Fibroblast of the conjunctiva (primary cell): ENCODE data around the gene CACNA2D4.
"Not testable (repeated sequence)": the region's sequence is repeated elsewhere in the genome, so short reads cannot be mapped to it uniquely, and the experiment has no call there.

ENCODE experiments used
- DNase-seq: peaks from one replicate; pipeline ENCODE4 v3.0.0-alpha.2; 2010; ENCODE audit warnings: low read depth

Gene CACNA2D4

GRCh38 chr12:1832801-1833595 is 85.5 kb downstream of the CACNA2D4 start:
- DNase-seq, result no peak

GRCh38 chr12:1830981-1831963 is 87.2 kb downstream of the CACNA2D4 start:
- DNase-seq, result no peak

- no peak for DNase-seq
These were observed 88.0 kb downstream of the CACNA2D4 start for GRCh38 chr12:1830401-1830845.

GRCh38 chr12:1829306-1829900 is 89.0 kb downstream of the CACNA2D4 start:
- DNase-seq, result no peak

- no peak for DNase-seq
These were observed 89.6 kb downstream of the CACNA2D4 start for GRCh38 chr12:1828856-1829255.

GRCh38 chr12:1827826-1828805 is 90.3 kb downstream of the CACNA2D4 start:
- no peak for DNase-seq

GRCh38 chr12:1826867-1827705 is 91.4 kb downstream of the CACNA2D4 start:
- no peak for DNase-seq

- no peak for DNase-seq
These were observed 92.1 kb downstream of the CACNA2D4 start for GRCh38 chr12:1826401-1826800.

GRCh38 chr12:1825382-1826102 is 92.9 kb downstream of the CACNA2D4 start:
- no peak for DNase-seq

- DNase-seq, result no peak
These were observed 95.2 kb downstream of the CACNA2D4 start for GRCh38 chr12:1823237-1823636.

GRCh38 chr12:1822699-1823098 is 95.8 kb downstream of the CACNA2D4 start:
- no peak for DNase-seq

GRCh38 chr12:1821805-1822204 is 96.6 kb downstream of the CACNA2D4 start:
- DNase-seq, result no peak

- no peak for DNase-seq
These were observed 97.6 kb downstream of the CACNA2D4 start for GRCh38 chr12:1820896-1821291.

- DNase-seq, result no peak
These were observed 98.1 kb downstream of the CACNA2D4 start, which contains the start of gene LRTM2 for GRCh38 chr12:1820191-1820895. TSS of gene LRTM2 (plus strand) at chr12:1820565. CDS start at chr12:1828149, 7,584 bp downstream.

- DNase-seq, result no peak
These were observed 98.9 kb downstream of the CACNA2D4 start for GRCh38 chr12:1819571-1819970.

- DNase-seq, result no peak
These were observed 99.4 kb downstream of the CACNA2D4 start for GRCh38 chr12:1819050-1819449.

- DNase-seq, result not testable (repeated sequence)
These were observed 100.5 kb downstream of the CACNA2D4 start for GRCh38 chr12:1817928-1818327.

- DNase-seq, result no peak
These were observed 101.6 kb downstream of the CACNA2D4 start for GRCh38 chr12:1816730-1817348.
